Trophoblast cell (in vitro differentiated cells and primary cell): ENCODE results near the gene UBE2H.

Experiments used
- DNase-seq, 2 donors: peaks; one replicate each; pipeline ENCODE4 v3.0.0-alpha.2; 2016
- H2AFZ ChIP-seq: 2 replicates; pipeline ENCODE4 v1.6.1; 2013; ENCODE audit warnings: low read length, moderate library complexity, mild to moderate bottlenecking; ENCODE audit not compliant: insufficient read depth, poor library complexity
- H2AK5ac ChIP-seq: 2 replicates; pipeline ENCODE4 v1.6.1; 2013; ENCODE audit warnings: mild to moderate bottlenecking, low read length
- H2BK120ac ChIP-seq: 2 replicates; pipeline ENCODE4 v1.6.1; 2013; ENCODE audit warnings: low read length, mild to moderate bottlenecking, moderate library complexity; ENCODE audit not compliant: insufficient read depth, poor library complexity
- H2BK12ac ChIP-seq: 2 replicates; pipeline ENCODE4 v1.6.1; 2013; ENCODE audit warnings: mild to moderate bottlenecking, low read length, moderate library complexity
- H2BK5ac ChIP-seq: 2 replicates; pipeline ENCODE4 v1.6.1; 2013; ENCODE audit warnings: low read length, low read depth, moderate library complexity, mild to moderate bottlenecking; ENCODE audit not compliant: poor library complexity
- H3K14ac ChIP-seq: 2 replicates; pipeline ENCODE4 v1.6.1; 2013; ENCODE audit warnings: mild to moderate bottlenecking, low read length
- H3K18ac ChIP-seq: 2 replicates; pipeline ENCODE4 v1.6.1; 2013; ENCODE audit warnings: mild to moderate bottlenecking, low read length
- H3K23ac ChIP-seq: 2 replicates; pipeline ENCODE4 v1.6.1; 2013; ENCODE audit warnings: low read length
- H3K27ac ChIP-seq: 2 replicates; pipeline ENCODE4 v1.5.1; 2013; ENCODE audit warnings: low read depth, mild to moderate bottlenecking, inconsistent platforms, low read length, moderate library complexity
- H3K27me3 ChIP-seq: 2 replicates; pipeline ENCODE4 v1.6.1; 2013; ENCODE audit warnings: inconsistent platforms, mild to moderate bottlenecking, low read length, moderate library complexity; ENCODE audit not compliant: insufficient read depth
- H3K36me3 ChIP-seq, 2 experiments: 1 replicate in 1 of 2; 2 replicates in 1 of 2; pipeline ENCODE4 v1.6.1; 2013; ENCODE audit warnings: low read length in 2 of 2, mild to moderate bottlenecking in 2 of 2, moderate library complexity in 1 of 2; ENCODE audit not compliant: insufficient read depth in 2 of 2, control insufficient read depth in 1 of 2
- H3K4ac ChIP-seq: 2 replicates; pipeline ENCODE4 v1.6.1; 2013; ENCODE audit warnings: low read depth, mild to moderate bottlenecking, low read length, moderate library complexity
- H3K4me1 ChIP-seq, 2 experiments: 1 replicate in 1 of 2; 2 replicates in 1 of 2; pipeline ENCODE4 v1.6.1; 2013; ENCODE audit warnings: low read length in 2 of 2, mild to moderate bottlenecking in 2 of 2, moderate library complexity in 1 of 2; ENCODE audit not compliant: insufficient read depth in 2 of 2, control insufficient read depth in 1 of 2
- H3K4me2 ChIP-seq: 2 replicates; pipeline ENCODE4 v1.6.1; 2013; ENCODE audit warnings: inconsistent platforms, mild to moderate bottlenecking, low read length, moderate library complexity
- H3K4me3 ChIP-seq: 2 replicates; pipeline ENCODE4 v1.5.1; 2013; ENCODE audit warnings: mild to moderate bottlenecking, low read depth, low read length, inconsistent platforms
- H3K79me1 ChIP-seq: one replicate; pipeline ENCODE4 v1.6.1; 2013; ENCODE audit warnings: low read length
- H3K79me2 ChIP-seq: 2 replicates; pipeline ENCODE4 v1.6.1; 2013; ENCODE audit warnings: low read length, mild to moderate bottlenecking; ENCODE audit not compliant: control insufficient read depth, insufficient read depth, poor library complexity
- H3K9ac ChIP-seq: 2 replicates; pipeline ENCODE4 v1.6.1; 2013; ENCODE audit warnings: mild to moderate bottlenecking, low read length
- H3K9me3 ChIP-seq: 2 replicates; pipeline ENCODE4 v1.6.1; 2013; ENCODE audit warnings: low read depth, mild to moderate bottlenecking, control low read depth, inconsistent platforms, low read length; ENCODE audit not compliant: insufficient read depth
- H4K12ac ChIP-seq: 2 replicates; pipeline ENCODE4 v1.6.1; 2013; ENCODE audit warnings: low read depth, mild to moderate bottlenecking, low read length, moderate library complexity
- H4K8ac ChIP-seq: 2 replicates; pipeline ENCODE4 v1.6.1; 2013; ENCODE audit warnings: low read depth, mild to moderate bottlenecking, low read length, moderate library complexity
- H4K91ac ChIP-seq: one replicate; pipeline ENCODE4 v1.6.1; 2013; ENCODE audit warnings: low read depth, mild to moderate bottlenecking, low read length, moderate library complexity
- WGBS: extraction: QIAGEN DNeasy Blood & Tissue Kit; methylation state at CpG from one replicate; pipeline ENCODE4 v1.1.7; 2013; ENCODE audit warnings: missing lambda C conversion rate; ENCODE audit not compliant: insufficient read length, insufficient coverage; ENCODE audit errors: extremely low coverage; 5-methylcytosine and 5-hydroxymethylcytosine counted together

Gene UBE2H

GRCh38 chr7:129975309-129975708 lies 22.5 kb upstream of the UBE2H start:
- Histone ChIP-seq H2AFZ (no peak overlapping the region), H2AK5ac (no peak overlapping the region), H3K79me1 (peaks cover 4% of the 10 kb centered on the region), H4K8ac (no peak overlapping the region), H2BK120ac (no peak overlapping the region), H3K4ac (no peak overlapping the region), H4K91ac (no peak overlapping the region), H3K23ac (no peak overlapping the region), H3K79me2 (no peaks in the 10 kb centered on the region), H3K4me2 (no peak overlapping the region), H3K27me3 (no peaks in the 10 kb centered on the region), H3K14ac (no peak overlapping the region), H3K27ac (no peak overlapping the region), H2BK5ac (no peak overlapping the region), H2BK12ac (no peak overlapping the region), H3K4me3 (no peak overlapping the region), H3K9me3 (no peaks in the 10 kb centered on the region), H3K36me3 (no peaks in the 10 kb centered on the region), H4K12ac (no peak overlapping the region), H3K9ac (no peak overlapping the region), H3K18ac (no peak overlapping the region), H3K4me1 (peaks cover 9 to 11% of the 10 kb centered on the region in 2 experiments)
- no CpG with 5 or more reads among the region's 1 CpG for WGBS
- DNase-seq = no peak

GRCh38 chr7:129970816-129971215 lies 18.1 kb upstream of the UBE2H start:
- Histone ChIP-seq H3K9me3 (no peaks in the 10 kb centered on the region), H2BK12ac (peak overlapping the region; percentile 63), H3K4ac (no peak overlapping the region), H3K79me1 (peaks cover 13% of the 10 kb centered on the region), H3K79me2 (no peaks in the 10 kb centered on the region), H3K36me3 (no peaks in the 10 kb centered on the region), H3K4me1 (peaks cover 15 to 22% of the 10 kb centered on the region in 2 experiments), H3K27ac (peak overlapping the region; percentile 98), H2AFZ (no peak overlapping the region), H3K4me3 (no peak overlapping the region), H4K91ac (peak overlapping the region; percentile 69), H3K9ac (peak overlapping the region; percentile 1), H2BK5ac (peak overlapping the region; percentile 7), H3K23ac (no peak overlapping the region), H4K8ac (no peak overlapping the region), H3K27me3 (no peaks in the 10 kb centered on the region), H4K12ac (no peak overlapping the region), H3K14ac (peak overlapping the region; percentile 19), H3K4me2 (no peak overlapping the region), H2BK120ac (peak overlapping the region; percentile 50), H3K18ac (peak overlapping the region; percentile 2), H2AK5ac (peak overlapping the region; percentile 3)
- no CpG with 5 or more reads among the region's 3 CpGs for whole genome bisulfite sequencing
- DNase-seq = peak; percentile 49 to 61

- Histone ChIP-seq H4K12ac (no peak overlapping the region), H2BK5ac (peak overlapping the region; percentile 32), H3K23ac (no peak overlapping the region), H2AFZ (no peak overlapping the region), H3K27me3 (no peaks in the 10 kb centered on the region), H4K91ac (peak overlapping the region; percentile 41), H3K4ac (no peak overlapping the region), H3K4me3 (no peak overlapping the region), H3K79me2 (no peaks in the 10 kb centered on the region), H3K9me3 (no peaks in the 10 kb centered on the region), H3K9ac (no peak overlapping the region), H4K8ac (peak overlapping the region; percentile 59), H3K27ac (peak overlapping the region; percentile 98), H2BK120ac (peak overlapping the region; percentile 54), H3K4me1 (peaks cover 15 to 22% of the 10 kb centered on the region in 2 experiments), H2BK12ac (peak overlapping the region; percentile 72), H3K4me2 (peak overlapping the region; percentile 31), H3K18ac (no peak overlapping the region), H2AK5ac (no peak overlapping the region), H3K36me3 (no peaks in the 10 kb centered on the region), H3K14ac (no peak overlapping the region), H3K79me1 (peaks cover 13% of the 10 kb centered on the region)
- peak; percentile 97 for DNase-seq
- WGBS = no CpG with 5 or more reads among the region's 3 CpGs
Observed at GRCh38 chr7:129969881-129970446, 17.2 kb upstream of the UBE2H start.

GRCh38 chr7:129968592-129969383 lies 16.0 kb upstream of the UBE2H start:
- H3K79me1 ChIP-seq = peaks cover 13% of the 10 kb centered on the region
- no peak overlapping the region for H3K4me3 ChIP-seq
- H2AFZ ChIP-seq = no peak overlapping the region
- no peak overlapping the region for H3K23ac ChIP-seq
- no peak overlapping the region for H3K9ac ChIP-seq
- no peak overlapping the region for H4K12ac ChIP-seq
- peak overlapping the region; percentile 37 for H2BK5ac ChIP-seq
- no peaks in the 10 kb centered on the region for H3K9me3 ChIP-seq
- H4K8ac ChIP-seq = peak overlapping the region; percentile 50
- H4K91ac ChIP-seq = peak overlapping the region; percentile 77
- no peaks in the 10 kb centered on the region for H3K79me2 ChIP-seq
- peak overlapping the region; percentile 64 for H3K27ac ChIP-seq
- H3K14ac ChIP-seq = peak overlapping the region; percentile 40
- H2BK120ac ChIP-seq = peak overlapping the region; percentile 78
- H3K27me3 ChIP-seq = no peaks in the 10 kb centered on the region
- H2AK5ac ChIP-seq = peak overlapping the region; percentile 43
- no peaks in the 10 kb centered on the region for H3K36me3 ChIP-seq
- WGBS = no CpG with 5 or more reads among the region's 11 CpGs
- peak overlapping the region; percentile 2 for H3K18ac ChIP-seq
- no peak overlapping the region for H3K4me2 ChIP-seq
- H3K4ac ChIP-seq = no peak overlapping the region
- H2BK12ac ChIP-seq = peak overlapping the region; percentile 86
- no peak for DNase-seq
- peaks cover 13 to 20% of the 10 kb centered on the region in 2 experiments for H3K4me1 ChIP-seq
